DOHH2 (cell line): ENCODE results near the gene TLK1.

Experiments used
- EZH2phosphoT487 ChIP-seq: fragments of 200-600 bp; sonication (generic); IDR thresholded peaks from 2 replicates; pipeline ENCODE4 v1.6.1; 2017; ENCODE audit warnings: borderline replicate concordance, mild to moderate bottlenecking, antibody characterized with exemption, low read length, moderate library complexity, mixed read lengths
- TF ChIP-seq, protein P1 (sequence below): fragments of 200-600 bp; sonication (generic); IDR thresholded peaks from one replicate; pipeline ENCODE4 v1.5.1; 2014; ENCODE audit warnings: antibody characterized with exemption, mild to moderate bottlenecking, low read depth, low read length; ENCODE audit not compliant: poor library complexity, severe bottlenecking

DNA sequence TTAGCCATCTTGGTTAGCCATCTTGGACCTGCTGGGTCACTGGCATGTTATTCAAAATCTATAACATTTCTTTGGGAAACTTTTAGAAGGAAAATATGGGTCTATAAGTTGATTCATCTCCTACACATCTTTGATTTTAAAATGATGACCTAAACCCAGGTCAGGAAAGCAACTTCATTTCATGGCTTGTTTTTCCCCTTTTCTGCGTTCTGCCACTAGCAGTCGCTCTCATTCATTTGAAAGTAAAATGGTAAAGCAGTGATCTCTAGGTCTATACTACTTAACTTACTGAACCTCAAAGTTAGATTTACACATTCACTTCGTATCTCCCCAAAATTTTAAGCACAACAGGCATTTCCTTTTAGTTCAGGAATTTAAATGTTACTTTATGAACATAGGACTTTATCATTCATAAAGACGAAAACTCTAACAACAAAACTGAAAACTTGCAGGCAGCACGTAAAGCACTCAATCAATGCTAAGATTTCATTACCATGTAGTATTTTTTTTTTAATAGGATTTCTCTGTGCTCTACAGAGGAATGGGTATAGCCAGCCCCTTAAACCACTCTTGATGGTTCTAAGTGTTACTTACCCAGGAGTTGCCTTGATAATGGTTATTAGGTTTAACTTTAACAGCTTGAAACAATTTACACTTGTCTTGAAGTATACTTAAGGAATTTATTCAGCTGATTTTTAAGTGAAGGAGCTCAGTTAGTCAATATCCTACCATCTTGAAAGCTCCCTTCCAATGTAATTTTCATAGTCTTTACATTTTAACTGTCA, 169.1 kb downstream of the TLK1 start:
- TF ChIP-seq, protein P1, sequence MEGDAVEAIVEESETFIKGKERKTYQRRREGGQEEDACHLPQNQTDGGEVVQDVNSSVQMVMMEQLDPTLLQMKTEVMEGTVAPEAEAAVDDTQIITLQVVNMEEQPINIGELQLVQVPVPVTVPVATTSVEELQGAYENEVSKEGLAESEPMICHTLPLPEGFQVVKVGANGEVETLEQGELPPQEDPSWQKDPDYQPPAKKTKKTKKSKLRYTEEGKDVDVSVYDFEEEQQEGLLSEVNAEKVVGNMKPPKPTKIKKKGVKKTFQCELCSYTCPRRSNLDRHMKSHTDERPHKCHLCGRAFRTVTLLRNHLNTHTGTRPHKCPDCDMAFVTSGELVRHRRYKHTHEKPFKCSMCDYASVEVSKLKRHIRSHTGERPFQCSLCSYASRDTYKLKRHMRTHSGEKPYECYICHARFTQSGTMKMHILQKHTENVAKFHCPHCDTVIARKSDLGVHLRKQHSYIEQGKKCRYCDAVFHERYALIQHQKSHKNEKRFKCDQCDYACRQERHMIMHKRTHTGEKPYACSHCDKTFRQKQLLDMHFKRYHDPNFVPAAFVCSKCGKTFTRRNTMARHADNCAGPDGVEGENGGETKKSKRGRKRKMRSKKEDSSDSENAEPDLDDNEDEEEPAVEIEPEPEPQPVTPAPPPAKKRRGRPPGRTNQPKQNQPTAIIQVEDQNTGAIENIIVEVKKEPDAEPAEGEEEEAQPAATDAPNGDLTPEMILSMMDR = no peak
- TF ChIP-seq EZH2phosphoT487 = no peak
